Duodenal mucosa (tissue), 2 donors: ENCODE measurements around the gene NOL7.

Experiments used
- H3K27ac ChIP-seq: one replicate; pipeline ENCODE4 v1.7.0; 2013; ENCODE audit warnings: low read depth, low read length
- H3K27me3 ChIP-seq, 2 donors: one replicate each; pipeline ENCODE4 v1.7.0; 2013; ENCODE audit warnings: low read length in 2 of 2, control low read depth in 1 of 2; ENCODE audit not compliant: insufficient read depth in 2 of 2, control insufficient read depth in 1 of 2
- H3K36me3 ChIP-seq, 2 donors: one replicate each; pipeline ENCODE4 v1.7.0; 2013; ENCODE audit warnings: low read length in 2 of 2, control low read depth in 1 of 2; ENCODE audit not compliant: insufficient read depth in 2 of 2, control insufficient read depth in 1 of 2
- H3K4me1 ChIP-seq, 2 donors: one replicate each; pipeline ENCODE4 v1.7.0; 2013; ENCODE audit warnings: low read length in 2 of 2, control low read depth in 1 of 2; ENCODE audit not compliant: insufficient read depth in 2 of 2, control insufficient read depth in 1 of 2
- H3K4me3 ChIP-seq, 2 donors: one replicate each; pipeline ENCODE4 v1.7.0; 2013; ENCODE audit warnings: low read length in 2 of 2, low read depth in 1 of 2
- H3K9ac ChIP-seq, 2 donors: one replicate each; pipeline ENCODE4 v1.7.0; 2013; ENCODE audit warnings: low read length in 2 of 2, low read depth in 1 of 2
- H3K9me3 ChIP-seq, 2 donors: one replicate each; pipeline ENCODE4 v1.7.0; 2013; ENCODE audit warnings: low read length in 2 of 2, control low read depth in 1 of 2; ENCODE audit not compliant: control insufficient read depth in 1 of 2

The NOL7 gene

DNA sequence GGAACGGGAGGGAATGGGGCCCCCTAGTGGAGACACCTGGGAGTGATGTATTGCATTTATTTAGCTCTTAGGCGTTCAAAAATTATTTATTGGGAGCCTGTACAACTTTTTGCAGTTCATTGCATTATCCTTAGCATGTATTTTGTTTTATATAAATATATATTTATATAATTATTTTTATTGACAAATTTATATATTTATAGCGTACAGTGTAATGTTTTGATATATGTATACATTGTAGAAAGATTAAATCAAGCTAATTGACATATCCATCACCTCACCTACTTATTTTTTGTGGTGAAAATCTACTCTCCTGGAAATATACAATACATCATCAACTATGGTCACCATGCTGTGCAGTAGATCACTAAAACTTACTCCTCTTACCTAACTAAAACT lies 39.8 kb upstream of the NOL7 start:
- H3K9ac ChIP-seq: peak overlapping the region; percentile 95
- H3K9me3 ChIP-seq: peaks cover 2 to 5% of the 10 kb centered on the region in 2 donors
- no peaks in the 10 kb centered on the region for H3K27me3 ChIP-seq
- no peak overlapping the region for H3K27ac ChIP-seq
- H3K36me3 ChIP-seq: no peaks in the 10 kb centered on the region
- peaks cover 7 to 9% of the 10 kb centered on the region in 2 donors for H3K4me1 ChIP-seq
- peak overlapping the region; percentile 87 for H3K4me3 ChIP-seq

GRCh38 chr6:13576017-13576416 lies 39.1 kb upstream of the NOL7 start:
- Histone ChIP-seq H3K9me3 (peaks cover 2 to 5% of the 10 kb centered on the region in 2 donors), H3K27me3 (no peaks in the 10 kb centered on the region), H3K4me3 (no peak overlapping the region), H3K9ac (no peak overlapping the region), H3K36me3 (no peaks in the 10 kb centered on the region), H3K4me1 (peaks cover 7 to 9% of the 10 kb centered on the region in 2 donors), H3K27ac (no peak overlapping the region)

GRCh38 chr6:13577926-13578325 lies 37.2 kb upstream of the NOL7 start:
- no peaks in the 10 kb centered on the region for H3K27me3 ChIP-seq
- H3K27ac ChIP-seq: no peak overlapping the region
- no peak overlapping the region for H3K9ac ChIP-seq
- H3K4me1 ChIP-seq: peaks cover 7 to 9% of the 10 kb centered on the region in 2 donors
- no peaks in the 10 kb centered on the region for H3K36me3 ChIP-seq
- H3K9me3 ChIP-seq: peaks cover 2 to 5% of the 10 kb centered on the region in 2 donors
- no peak overlapping the region for H3K4me3 ChIP-seq

GRCh38 chr6:13579911-13580310 lies 35.2 kb upstream of the NOL7 start:
- H3K27ac ChIP-seq: no peak overlapping the region
- no peaks in the 10 kb centered on the region for H3K4me1 ChIP-seq
- H3K36me3 ChIP-seq: peaks cover 0 to 7% of the 10 kb centered on the region in 2 donors
- H3K9me3 ChIP-seq: peaks cover 2 to 5% of the 10 kb centered on the region in 2 donors
- no peak overlapping the region for H3K4me3 ChIP-seq
- no peaks in the 10 kb centered on the region for H3K27me3 ChIP-seq
- no peak overlapping the region for H3K9ac ChIP-seq

GRCh38 chr6:13581700-13582229 lies 33.4 kb upstream of the NOL7 start:
- H3K27ac ChIP-seq: no peak overlapping the region
- H3K4me3 ChIP-seq: no peak overlapping the region
- peaks cover 2 to 5% of the 10 kb centered on the region in 2 donors for H3K9me3 ChIP-seq
- peaks cover 3 to 10% of the 10 kb centered on the region in 2 donors for H3K36me3 ChIP-seq
- H3K27me3 ChIP-seq: no peaks in the 10 kb centered on the region
- H3K4me1 ChIP-seq: no peaks in the 10 kb centered on the region
- no peak overlapping the region for H3K9ac ChIP-seq

GRCh38 chr6:13586603-13587542 lies 28.3 kb upstream of the NOL7 start:
- no peaks in the 10 kb centered on the region for H3K27me3 ChIP-seq
- peaks cover 16 to 32% of the 10 kb centered on the region in 2 donors for H3K36me3 ChIP-seq
- no peak overlapping the region for H3K9ac ChIP-seq
- H3K4me1 ChIP-seq: no peaks in the 10 kb centered on the region
- H3K27ac ChIP-seq: no peak overlapping the region
- no peak overlapping the region for H3K4me3 ChIP-seq
- no peaks in the 10 kb centered on the region for H3K9me3 ChIP-seq

DNA sequence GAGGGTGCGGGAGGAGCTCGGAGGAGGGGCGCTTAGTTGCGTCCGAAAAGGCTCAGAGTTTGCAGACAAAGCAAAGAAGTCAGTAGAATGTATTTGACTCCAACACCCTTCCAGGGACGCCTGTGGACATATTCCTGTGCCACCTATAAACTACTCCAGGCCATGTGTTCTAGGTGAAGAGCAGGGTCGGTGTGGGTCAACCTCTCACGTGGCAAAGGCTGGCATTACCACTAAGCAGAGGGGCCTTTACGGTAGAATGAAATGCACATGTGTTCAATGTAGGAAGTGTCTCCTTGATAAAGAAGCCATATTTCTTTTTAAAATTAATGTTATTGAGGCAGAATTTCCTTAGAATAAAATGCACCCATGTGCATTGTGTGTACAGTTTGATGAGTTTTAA lies 25.3 kb upstream of the NOL7 start:
- no peak overlapping the region for H3K27ac ChIP-seq
- no peaks in the 10 kb centered on the region for H3K27me3 ChIP-seq
- no peak overlapping the region for H3K9ac ChIP-seq
- no peaks in the 10 kb centered on the region for H3K9me3 ChIP-seq
- peaks cover 23 to 42% of the 10 kb centered on the region in 2 donors for H3K36me3 ChIP-seq
- no peaks in the 10 kb centered on the region for H3K4me1 ChIP-seq
- H3K4me3 ChIP-seq: no peak overlapping the region

DNA sequence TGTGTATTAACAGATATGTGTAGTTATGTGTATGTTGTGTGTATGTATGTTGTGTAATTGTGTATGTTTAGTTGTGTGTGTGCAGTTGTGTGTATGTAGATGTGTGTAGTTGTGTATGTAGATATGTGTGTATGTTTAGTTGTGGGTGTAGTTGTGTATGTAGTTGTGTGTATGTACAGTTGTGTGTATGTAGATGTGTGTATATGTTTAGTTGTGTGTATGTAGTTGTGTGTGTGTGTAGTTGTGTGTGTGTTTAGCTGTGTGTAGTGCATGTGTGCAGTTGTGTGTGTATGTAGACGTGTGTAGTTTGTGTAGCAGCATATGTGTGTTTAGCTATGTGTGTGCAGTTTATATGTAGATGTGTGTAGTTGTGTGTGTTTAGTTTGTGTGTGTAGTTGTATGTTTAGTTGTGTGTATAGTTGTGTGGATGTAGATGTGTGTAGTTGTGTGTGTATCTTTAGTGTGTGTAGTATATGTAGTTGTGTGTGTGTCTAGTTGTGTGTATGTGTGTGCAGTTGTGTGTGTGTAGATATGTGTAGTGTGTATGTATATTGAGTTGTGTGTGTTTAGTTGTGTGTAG lies 24.5 kb upstream of the NOL7 start:
- no peak overlapping the region for H3K4me3 ChIP-seq
- H3K9me3 ChIP-seq: no peaks in the 10 kb centered on the region
- no peak overlapping the region for H3K27ac ChIP-seq
- no peak overlapping the region for H3K9ac ChIP-seq
- H3K36me3 ChIP-seq: peaks cover 27 to 45% of the 10 kb centered on the region in 2 donors
- no peaks in the 10 kb centered on the region for H3K27me3 ChIP-seq
- no peaks in the 10 kb centered on the region for H3K4me1 ChIP-seq

GRCh38 chr6:13591205-13591921 lies 23.8 kb upstream of the NOL7 start:
- Histone ChIP-seq H3K4me1 (no peaks in the 10 kb centered on the region), H3K36me3 (peaks cover 29 to 50% of the 10 kb centered on the region in 2 donors), H3K9me3 (no peaks in the 10 kb centered on the region), H3K27me3 (no peaks in the 10 kb centered on the region), H3K27ac (no peak overlapping the region), H3K4me3 (no peak overlapping the region), H3K9ac (no peak overlapping the region)

DNA sequence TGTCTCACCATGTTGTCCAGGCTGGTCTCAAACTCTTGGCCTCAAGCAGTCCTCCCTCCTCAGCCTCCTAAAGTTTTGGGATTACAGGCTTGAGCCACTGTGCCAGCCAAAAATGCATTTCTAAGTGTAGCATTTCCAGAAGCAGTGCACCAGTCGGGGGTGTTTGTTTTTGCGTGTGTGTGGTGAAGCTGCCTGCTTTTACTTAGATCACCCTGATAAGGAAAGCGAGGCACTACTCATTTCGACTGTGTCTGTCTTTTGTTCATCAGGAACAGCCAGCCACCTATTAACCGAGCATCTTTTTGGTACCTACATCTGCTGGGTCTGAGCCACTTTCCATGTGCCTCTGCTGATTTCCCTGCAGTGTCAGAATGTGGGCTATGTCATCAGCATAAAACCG lies 22.0 kb upstream of the NOL7 start:
- Histone ChIP-seq H3K9ac (no peak overlapping the region), H3K4me1 (no peaks in the 10 kb centered on the region), H3K36me3 (peaks cover 25 to 48% of the 10 kb centered on the region in 2 donors), H3K27ac (no peak overlapping the region), H3K9me3 (no peaks in the 10 kb centered on the region), H3K27me3 (no peaks in the 10 kb centered on the region), H3K4me3 (no peak overlapping the region)
